Fibroblast of lung (primary cell): ENCODE results near the gene B3GAT3. TPM values are rescaled to one million over a fixed set of nuclear protein-coding genes. Genes with fewer than 3 reads are reported as not detected.

ENCODE experiments used
- DNase-seq, 2 donors: peaks; one replicate each; pipeline versions ENCODE4 v3.0.0 to v3.0.0-alpha.2; 2010; ENCODE audit warnings: low read depth in 2 of 2
- H2AFZ ChIP-seq: 2 replicates; pipeline ENCODE4 v1.5.1; 2012; ENCODE audit warnings: low read length, control low read depth, inconsistent platforms
- H3K27ac ChIP-seq: 2 replicates; pipeline ENCODE4 v1.5.1; 2011; ENCODE audit warnings: low read length, control low read depth; ENCODE audit not compliant: insufficient read depth
- H3K27me3 ChIP-seq: 2 replicates; pipeline ENCODE4 v1.5.1; 2011; ENCODE audit warnings: mild to moderate bottlenecking, low read length; ENCODE audit not compliant: control insufficient read depth, insufficient read depth
- H3K36me3 ChIP-seq: 2 replicates; pipeline ENCODE4 v1.5.1; 2011; ENCODE audit warnings: low read length; ENCODE audit not compliant: control insufficient read depth, insufficient read depth
- H3K4me1 ChIP-seq: 2 replicates; pipeline ENCODE4 v1.5.1; 2011; ENCODE audit warnings: low read length; ENCODE audit not compliant: control insufficient read depth, insufficient read depth; ENCODE audit errors: extremely low read depth
- H3K4me2 ChIP-seq: 2 replicates; pipeline ENCODE4 v1.5.1; 2011; ENCODE audit warnings: low read length, control low read depth; ENCODE audit not compliant: insufficient read depth; ENCODE audit errors: extremely low read depth
- H3K4me3 ChIP-seq, 4 experiments: fragments of 200-600 bp in 1 of 4; sonication (generic) in 1 of 4; replicated peaks in 1 of 4; 2 replicates each; pipeline ENCODE4 v1.5.1; 2011 to 2016; ENCODE audit warnings: low read length in 4 of 4, low read depth in 3 of 4, mild to moderate bottlenecking in 3 of 4, control low read depth in 2 of 4, inconsistent platforms in 1 of 4, mixed read lengths in 1 of 4; ENCODE audit not compliant: insufficient read depth in 1 of 4; ENCODE audit errors: control extremely low read depth in 1 of 4
- H3K79me2 ChIP-seq: 2 replicates; pipeline ENCODE4 v1.5.1; 2012; ENCODE audit warnings: mild to moderate bottlenecking, low read length, inconsistent platforms; ENCODE audit not compliant: control insufficient read depth, insufficient read depth
- H3K9ac ChIP-seq: 2 replicates; pipeline ENCODE4 v1.5.1; 2011; ENCODE audit warnings: mild to moderate bottlenecking, low read length, control low read depth; ENCODE audit not compliant: insufficient read depth
- H3K9me3 ChIP-seq: 2 replicates; pipeline ENCODE4 v1.5.1; 2012; ENCODE audit warnings: low read depth, low read length; ENCODE audit not compliant: control insufficient read depth, insufficient read depth
- H4K20me1 ChIP-seq: 2 replicates; pipeline ENCODE4 v1.5.1; 2011; ENCODE audit warnings: low read length; ENCODE audit not compliant: control insufficient read depth, insufficient read depth; ENCODE audit errors: extremely low read depth
- EZH2 ChIP-seq: IDR thresholded peaks from 2 replicates; pipeline ENCODE4 v1.5.1; 2012; ENCODE audit warnings: low read length, control low read depth, mild to moderate bottlenecking; ENCODE audit errors: missing control alignments
- polyA plus RNA-seq, 2 donors: library from polyadenylated mRNA; depleted of rRNA in 1 of 2; stranded (reverse) in 1 of 2; unstranded in 1 of 2; fragments of >200 nt; gene quantifications; 2 replicates each; pipeline ENCODE4 v1.2.1, GENCODE V29; 2011 to 2012; ENCODE audit warnings: missing spikeins in 1 of 2
- total RNA-seq: library from RNA; depleted of rRNA; stranded (reverse); fragments of >200 nt; gene quantifications from 2 replicates; pipeline ENCODE4 v1.2.1, GENCODE V29; 2014
- TF ChIP-seq, protein P1 (sequence below), 2 donors: IDR thresholded peaks in 1 of 2; conservative IDR thresholded peaks in 1 of 2; 1 replicate in 1 of 2; 2 replicates in 1 of 2; pipeline ENCODE4 v1.5.1; 2011 to 2012; ENCODE audit warnings: low read length in 2 of 2, control low read depth in 1 of 2, inconsistent platforms in 1 of 2, low read depth in 1 of 2, mild to moderate bottlenecking in 1 of 2

B3GAT3 gene
- total and polyA plus RNA-seq, 2 donors (not counting 1 experiment from before 2014, with no cell fraction given), result 17.6 to 29.1 TPM

- H3K9me3 ChIP-seq, result no peaks in the 10 kb centered on the region
- no peak for DNase-seq
- no peak overlapping the region for H3K27ac ChIP-seq
- no peaks in the 10 kb centered on the region for H4K20me1 ChIP-seq
- TF ChIP-seq, protein P1, sequence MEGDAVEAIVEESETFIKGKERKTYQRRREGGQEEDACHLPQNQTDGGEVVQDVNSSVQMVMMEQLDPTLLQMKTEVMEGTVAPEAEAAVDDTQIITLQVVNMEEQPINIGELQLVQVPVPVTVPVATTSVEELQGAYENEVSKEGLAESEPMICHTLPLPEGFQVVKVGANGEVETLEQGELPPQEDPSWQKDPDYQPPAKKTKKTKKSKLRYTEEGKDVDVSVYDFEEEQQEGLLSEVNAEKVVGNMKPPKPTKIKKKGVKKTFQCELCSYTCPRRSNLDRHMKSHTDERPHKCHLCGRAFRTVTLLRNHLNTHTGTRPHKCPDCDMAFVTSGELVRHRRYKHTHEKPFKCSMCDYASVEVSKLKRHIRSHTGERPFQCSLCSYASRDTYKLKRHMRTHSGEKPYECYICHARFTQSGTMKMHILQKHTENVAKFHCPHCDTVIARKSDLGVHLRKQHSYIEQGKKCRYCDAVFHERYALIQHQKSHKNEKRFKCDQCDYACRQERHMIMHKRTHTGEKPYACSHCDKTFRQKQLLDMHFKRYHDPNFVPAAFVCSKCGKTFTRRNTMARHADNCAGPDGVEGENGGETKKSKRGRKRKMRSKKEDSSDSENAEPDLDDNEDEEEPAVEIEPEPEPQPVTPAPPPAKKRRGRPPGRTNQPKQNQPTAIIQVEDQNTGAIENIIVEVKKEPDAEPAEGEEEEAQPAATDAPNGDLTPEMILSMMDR (conservative IDR thresholded peaks at IDR 0.05 in 1 of 2, IDR thresholded peaks at IDR 0.05 in 1 of 2; ENCODE audit: low read depth in 1 of 2, low read length in 2 of 2), result no peak
- TF ChIP-seq EZH2, result no peak
- no peak overlapping the region for H2AFZ ChIP-seq
- H3K36me3 ChIP-seq, result peaks cover 15% of the 10 kb centered on the region
- no peak overlapping the region for H3K4me2 ChIP-seq
- no peak overlapping the region for H3K9ac ChIP-seq
- peaks cover 33% of the 10 kb centered on the region for H3K79me2 ChIP-seq
- no peaks in the 10 kb centered on the region for H3K27me3 ChIP-seq
- H3K4me3 ChIP-seq, result peak overlapping the region in 1 of 4 experiments; percentile 71
- H3K4me1 ChIP-seq, result peaks cover 10% of the 10 kb centered on the region
Measured at GRCh38 chr11:62667460-62667859, 45.7 kb upstream of the B3GAT3 start.

DNA sequence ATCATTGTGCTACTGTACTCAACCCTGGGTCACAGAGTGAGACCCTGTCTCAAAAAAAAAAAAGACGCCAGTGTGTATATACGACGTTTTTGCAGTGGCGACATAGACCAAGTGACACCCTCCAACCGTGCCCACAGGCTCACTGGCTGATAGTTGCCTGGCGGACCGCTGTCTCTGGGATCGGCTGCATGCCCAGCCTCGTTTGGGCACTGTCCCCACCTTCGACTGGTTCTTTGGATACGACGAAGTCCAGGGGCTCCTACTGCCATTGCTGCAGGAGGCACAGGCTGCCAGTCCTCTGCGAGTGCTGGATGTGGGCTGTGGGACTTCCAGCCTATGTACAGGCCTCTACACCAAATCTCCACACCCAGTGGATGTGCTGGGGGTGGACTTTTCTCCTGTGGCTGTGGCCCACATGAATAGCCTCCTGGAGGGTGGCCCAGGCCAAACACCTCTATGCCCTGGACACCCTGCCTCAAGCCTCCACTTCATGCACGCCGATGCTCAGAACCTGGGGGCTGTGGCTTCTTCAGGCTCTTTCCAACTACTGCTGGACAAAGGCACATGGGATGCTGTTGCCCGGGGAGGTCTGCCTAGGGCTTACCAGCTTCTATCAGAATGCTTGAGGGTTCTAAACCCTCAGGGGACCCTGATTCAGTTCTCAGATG lies 44.6 kb upstream of the B3GAT3 start:
- H3K4me2 ChIP-seq, result peak overlapping the region; percentile 99
- peaks cover 33% of the 10 kb centered on the region for H3K79me2 ChIP-seq
- H2AFZ ChIP-seq, result no peak overlapping the region
- H3K4me3 ChIP-seq, result peak overlapping the region; percentile 43 to 95 (median 80)
- no peaks in the 10 kb centered on the region for H3K9me3 ChIP-seq
- H3K9ac ChIP-seq, result peak overlapping the region; percentile 69
- no peak for DNase-seq
- H4K20me1 ChIP-seq, result no peaks in the 10 kb centered on the region
- TF ChIP-seq, protein P1 (conservative IDR thresholded peaks at IDR 0.05 in 1 of 2, IDR thresholded peaks at IDR 0.05 in 1 of 2; ENCODE audit: low read depth in 1 of 2, low read length in 2 of 2), result no peak
- TF ChIP-seq EZH2, result no peak
- H3K27ac ChIP-seq, result peak overlapping the region; percentile 45
- H3K27me3 ChIP-seq, result no peaks in the 10 kb centered on the region
- H3K36me3 ChIP-seq, result peaks cover 15% of the 10 kb centered on the region
- H3K4me1 ChIP-seq, result peaks cover 10% of the 10 kb centered on the region

- Histone ChIP-seq H3K4me3 (peak overlapping the region; percentile 43 to 95 (median 80)), H3K27me3 (no peaks in the 10 kb centered on the region), H3K4me2 (peak overlapping the region; percentile 99), H3K4me1 (peaks cover 10% of the 10 kb centered on the region), H3K27ac (peak overlapping the region; percentile 45), H3K36me3 (peaks cover 15% of the 10 kb centered on the region), H3K79me2 (peaks cover 29% of the 10 kb centered on the region), H4K20me1 (no peaks in the 10 kb centered on the region), H2AFZ (no peak overlapping the region), H3K9me3 (no peaks in the 10 kb centered on the region), H3K9ac (peak overlapping the region; percentile 69)
- DNase-seq, result peak; percentile 66 to 70
- TF ChIP-seq, protein P1 (conservative IDR thresholded peaks at IDR 0.05 in 1 of 2, IDR thresholded peaks at IDR 0.05 in 1 of 2; ENCODE audit: low read depth in 1 of 2, low read length in 2 of 2), result no peak
- no peak for TF ChIP-seq EZH2
Measured at GRCh38 chr11:62665599-62666258, 43.9 kb upstream of the B3GAT3 start.
